ENCODE results near the gene BMPER. TPM values are rescaled to one million over a fixed set of nuclear protein-coding genes. Genes with fewer than 3 reads are reported as not detected.

BMPER gene
- polyA plus RNA-seq, 1 of the 3 experiments (the other 2 are of a cell fraction), result 20.0 TPM

DNA sequence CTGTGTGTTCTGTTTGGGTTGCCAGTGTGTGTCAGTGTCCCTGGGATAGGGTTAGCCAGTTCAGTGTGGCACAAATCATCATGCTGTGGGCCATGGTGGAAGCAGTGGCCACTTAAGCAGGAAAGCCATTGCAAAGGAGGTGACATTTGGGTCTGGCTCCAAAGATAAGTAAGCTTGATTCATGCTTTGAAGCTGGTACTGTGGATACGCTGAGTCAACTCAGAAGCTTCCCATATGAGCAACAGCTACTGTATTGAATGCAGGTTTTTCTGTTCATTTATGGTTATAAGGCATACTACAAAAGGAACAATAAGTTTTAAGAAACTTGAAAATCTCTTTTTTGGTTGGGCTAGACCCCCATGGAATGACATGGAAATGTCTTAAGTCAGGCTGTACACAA is 143.1 kb downstream of the BMPER start:
- Histone ChIP-seq H4K20me1 (ENCODE audit: insufficient read depth) (no peaks in the 10 kb centered on the region), H3K27me3 (ENCODE audit: insufficient read depth) (no peaks in the 10 kb centered on the region), H3K4me1 (ENCODE audit: control insufficient read depth in 1 of 2, insufficient read depth in 2 of 2, low read depth in 1 of 2, low read length in 1 of 2) (peaks cover 0 to 7% of the 10 kb centered on the region in 2 experiments; a peak in 1 of 4 replicates), H3K27ac (ENCODE audit: low read depth in 2 of 2, low read length in 1 of 2) (no peak overlapping the region), H3K4me3 (ENCODE audit: low read depth in 2 of 2, low read length in 1 of 2) (no peak overlapping the region), H3K9ac (no peak overlapping the region), H2AFZ (ENCODE audit: low read depth) (no peak overlapping the region), H3K36me3 (replicated peaks in 1 of 2; ENCODE audit: control insufficient read depth in 1 of 2, insufficient read depth in 2 of 2, low read length in 1 of 2) (no peaks in the 10 kb centered on the region), H3K4me2 (no peak overlapping the region), H3K9me2 (no peaks in the 10 kb centered on the region), H3K79me2 (ENCODE audit: insufficient read depth) (no peaks in the 10 kb centered on the region), H3F3A (replicated peaks; ENCODE audit: insufficient read depth) (no peaks in the 10 kb centered on the region), H3K9me3 (no peaks in the 10 kb centered on the region)
- POLR2A ChIA-PET, result no interaction called here
- TF ChIP-seq ELF1 (IDR thresholded peaks at IDR 0.05) (no peak), TAF1 (IDR thresholded peaks at IDR 0.05; ENCODE audit: borderline replicate concordance, low read depth, low read length) (no peak), TCF12 (IDR thresholded peaks at IDR 0.05) (0 out of 2 replicates have a peak, but pooled peaks have one; percentile 15), FOSL2 (IDR thresholded peaks at IDR 0.05; ENCODE audit: borderline replicate concordance, low read depth) (peak; percentile 37; the same call in 1 of the 2 replicates)
- no peak for DNase-seq
- WGBS (ENCODE audit: low lambda C conversion rate), result 60% methylated on average over 1 of the region's 1 CpG
- CTCF ChIA-PET, result no interaction called here

DNA sequence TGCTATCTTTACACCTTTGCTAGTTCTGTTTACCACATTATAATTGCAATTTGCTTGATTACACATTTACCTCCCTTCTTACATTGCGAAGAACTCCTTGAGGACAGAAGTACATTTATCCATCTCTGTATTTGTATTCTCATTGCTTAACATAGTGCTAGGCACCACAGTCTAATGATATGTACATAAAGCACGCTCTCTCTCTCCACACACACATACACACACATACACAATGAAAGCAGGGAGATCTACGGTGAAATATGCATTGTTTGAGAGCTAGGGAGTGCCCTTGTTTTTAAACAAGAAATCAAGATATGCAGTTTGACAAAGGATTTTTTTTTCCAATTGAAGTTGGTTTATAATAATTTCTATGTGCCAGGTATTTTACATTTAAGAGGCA is 148.7 kb downstream of the BMPER start:
- Histone ChIP-seq H3K79me2 (ENCODE audit: insufficient read depth) (no peaks in the 10 kb centered on the region), H3K36me3 (replicated peaks in 1 of 2; ENCODE audit: control insufficient read depth in 1 of 2, insufficient read depth in 2 of 2, low read length in 1 of 2) (no peaks in the 10 kb centered on the region), H2AFZ (ENCODE audit: low read depth) (no peak overlapping the region), H3K9me2 (no peaks in the 10 kb centered on the region), H3K4me1 (ENCODE audit: control insufficient read depth in 1 of 2, insufficient read depth in 2 of 2, low read depth in 1 of 2, low read length in 1 of 2) (peaks cover 0 to 23% of the 10 kb centered on the region in 2 experiments; a peak in 2 of 4 replicates), H3K9me3 (no peaks in the 10 kb centered on the region), H3K9ac (no peak overlapping the region), H3K27me3 (ENCODE audit: insufficient read depth) (no peaks in the 10 kb centered on the region), H3K27ac (ENCODE audit: low read depth in 2 of 2, low read length in 1 of 2) (no peak overlapping the region), H3K4me3 (ENCODE audit: low read depth in 2 of 2, low read length in 1 of 2) (no peak overlapping the region), H4K20me1 (ENCODE audit: insufficient read depth) (no peaks in the 10 kb centered on the region), H3F3A (replicated peaks; ENCODE audit: insufficient read depth) (peaks cover 4% of the 10 kb centered on the region), H3K4me2 (no peak overlapping the region)
- ChIA-PET CTCF (no interaction called here), POLR2A (no interaction called here)
- 85% methylated on average over 3 of the region's 3 CpGs for WGBS (ENCODE audit: low lambda C conversion rate)
- no peak for DNase-seq
- no peak for TF ChIP-seq ELF1 (IDR thresholded peaks at IDR 0.05)
- no peak for TF ChIP-seq RAD21 (IDR thresholded peaks at IDR 0.05; ENCODE audit: low read length)
- TF ChIP-seq, protein P1, sequence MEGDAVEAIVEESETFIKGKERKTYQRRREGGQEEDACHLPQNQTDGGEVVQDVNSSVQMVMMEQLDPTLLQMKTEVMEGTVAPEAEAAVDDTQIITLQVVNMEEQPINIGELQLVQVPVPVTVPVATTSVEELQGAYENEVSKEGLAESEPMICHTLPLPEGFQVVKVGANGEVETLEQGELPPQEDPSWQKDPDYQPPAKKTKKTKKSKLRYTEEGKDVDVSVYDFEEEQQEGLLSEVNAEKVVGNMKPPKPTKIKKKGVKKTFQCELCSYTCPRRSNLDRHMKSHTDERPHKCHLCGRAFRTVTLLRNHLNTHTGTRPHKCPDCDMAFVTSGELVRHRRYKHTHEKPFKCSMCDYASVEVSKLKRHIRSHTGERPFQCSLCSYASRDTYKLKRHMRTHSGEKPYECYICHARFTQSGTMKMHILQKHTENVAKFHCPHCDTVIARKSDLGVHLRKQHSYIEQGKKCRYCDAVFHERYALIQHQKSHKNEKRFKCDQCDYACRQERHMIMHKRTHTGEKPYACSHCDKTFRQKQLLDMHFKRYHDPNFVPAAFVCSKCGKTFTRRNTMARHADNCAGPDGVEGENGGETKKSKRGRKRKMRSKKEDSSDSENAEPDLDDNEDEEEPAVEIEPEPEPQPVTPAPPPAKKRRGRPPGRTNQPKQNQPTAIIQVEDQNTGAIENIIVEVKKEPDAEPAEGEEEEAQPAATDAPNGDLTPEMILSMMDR (IDR thresholded peaks at IDR 0.05), result no peak
- TF ChIP-seq, protein P2, sequence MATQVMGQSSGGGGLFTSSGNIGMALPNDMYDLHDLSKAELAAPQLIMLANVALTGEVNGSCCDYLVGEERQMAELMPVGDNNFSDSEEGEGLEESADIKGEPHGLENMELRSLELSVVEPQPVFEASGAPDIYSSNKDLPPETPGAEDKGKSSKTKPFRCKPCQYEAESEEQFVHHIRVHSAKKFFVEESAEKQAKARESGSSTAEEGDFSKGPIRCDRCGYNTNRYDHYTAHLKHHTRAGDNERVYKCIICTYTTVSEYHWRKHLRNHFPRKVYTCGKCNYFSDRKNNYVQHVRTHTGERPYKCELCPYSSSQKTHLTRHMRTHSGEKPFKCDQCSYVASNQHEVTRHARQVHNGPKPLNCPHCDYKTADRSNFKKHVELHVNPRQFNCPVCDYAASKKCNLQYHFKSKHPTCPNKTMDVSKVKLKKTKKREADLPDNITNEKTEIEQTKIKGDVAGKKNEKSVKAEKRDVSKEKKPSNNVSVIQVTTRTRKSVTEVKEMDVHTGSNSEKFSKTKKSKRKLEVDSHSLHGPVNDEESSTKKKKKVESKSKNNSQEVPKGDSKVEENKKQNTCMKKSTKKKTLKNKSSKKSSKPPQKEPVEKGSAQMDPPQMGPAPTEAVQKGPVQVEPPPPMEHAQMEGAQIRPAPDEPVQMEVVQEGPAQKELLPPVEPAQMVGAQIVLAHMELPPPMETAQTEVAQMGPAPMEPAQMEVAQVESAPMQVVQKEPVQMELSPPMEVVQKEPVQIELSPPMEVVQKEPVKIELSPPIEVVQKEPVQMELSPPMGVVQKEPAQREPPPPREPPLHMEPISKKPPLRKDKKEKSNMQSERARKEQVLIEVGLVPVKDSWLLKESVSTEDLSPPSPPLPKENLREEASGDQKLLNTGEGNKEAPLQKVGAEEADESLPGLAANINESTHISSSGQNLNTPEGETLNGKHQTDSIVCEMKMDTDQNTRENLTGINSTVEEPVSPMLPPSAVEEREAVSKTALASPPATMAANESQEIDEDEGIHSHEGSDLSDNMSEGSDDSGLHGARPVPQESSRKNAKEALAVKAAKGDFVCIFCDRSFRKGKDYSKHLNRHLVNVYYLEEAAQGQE (IDR thresholded peaks at IDR 0.05; ENCODE audit: low read depth, low read length), result no peak
- no peak for TF ChIP-seq EZH2phosphoT487 (IDR thresholded peaks at IDR 0.05; ENCODE audit: borderline replicate concordance, low read depth)
- TF ChIP-seq FOXM1 (IDR thresholded peaks at IDR 0.05; ENCODE audit: low read depth), result no peak
- no peak for TF ChIP-seq FOXJ3 (CRISPR knock-in tag; IDR thresholded peaks at IDR 0.05)
- TF ChIP-seq EP300 (IDR thresholded peaks at IDR 0.05; ENCODE audit: borderline replicate concordance in 1 of 2, low read depth in 1 of 2, low read length in 1 of 2), result no peak
- TF ChIP-seq TEAD4 (IDR thresholded peaks at IDR 0.05; ENCODE audit: borderline replicate concordance, insufficient read depth), result no peak
- TF ChIP-seq TCF12 (IDR thresholded peaks at IDR 0.05), result no peak
- TF ChIP-seq MXI1 (IDR thresholded peaks at IDR 0.05; ENCODE audit: low read depth, low read length), result no peak
